DND-41 (cell line): ENCODE results near the gene DHRSX.

Experiments
- ATAC-seq: fragments of 200-7000 bp; cut with Tn5 transposase; 3 replicates; pipeline ENCODE4 v1.9.1; 2021; ENCODE audit warnings: low read depth; ENCODE audit not compliant: insufficient read depth
- DNase-seq: peaks from one replicate; pipeline ENCODE4 v3.0.0-alpha.2; 2020
- H2AFZ ChIP-seq: 2 replicates; pipeline ENCODE4 v1.6.0; 2012; ENCODE audit warnings: low read depth, low read length
- H3K27ac ChIP-seq: 2 replicates; pipeline ENCODE4 v1.5.1; 2012; ENCODE audit warnings: low read length, inconsistent platforms
- H3K27me3 ChIP-seq: fragments of 200-600 bp; sonication (generic); 2 replicates; pipeline ENCODE4 v1.6.0; 2012; ENCODE audit warnings: low read length, mild to moderate bottlenecking, inconsistent platforms; ENCODE audit not compliant: insufficient read depth, poor library complexity
- H3K36me3 ChIP-seq: 2 replicates; pipeline ENCODE4 v1.5.1; 2012; ENCODE audit warnings: low read length, inconsistent platforms; ENCODE audit not compliant: insufficient read depth
- H3K4me1 ChIP-seq: 2 replicates; pipeline ENCODE4 v1.5.1; 2012; ENCODE audit warnings: mild to moderate bottlenecking, low read length; ENCODE audit not compliant: insufficient read depth
- H3K4me2 ChIP-seq: 2 replicates; pipeline ENCODE4 v1.6.0; 2012; ENCODE audit warnings: mild to moderate bottlenecking, moderate library complexity, low read length, inconsistent platforms; ENCODE audit not compliant: insufficient read depth
- H3K4me3 ChIP-seq, 2 experiments: fragments of 200-600 bp in 1 of 2; shearing (Covaris generic) in 1 of 2; 2 replicates each; pipeline ENCODE4 v1.5.1; 2012 to 2016; ENCODE audit warnings: inconsistent platforms in 2 of 2, low read length in 2 of 2, mild to moderate bottlenecking in 2 of 2, low read depth in 1 of 2, moderate library complexity in 1 of 2
- H3K79me2 ChIP-seq: 2 replicates; pipeline ENCODE4 v1.6.0; 2012; ENCODE audit warnings: low read length, inconsistent platforms; ENCODE audit not compliant: insufficient read depth
- H3K9ac ChIP-seq: 2 replicates; pipeline ENCODE4 v1.6.0; 2012; ENCODE audit warnings: low read depth, mild to moderate bottlenecking, inconsistent platforms, low read length, moderate library complexity
- H3K9me3 ChIP-seq: 2 replicates; pipeline ENCODE4 v1.5.1; 2012; ENCODE audit warnings: low read length, moderate library complexity, mild to moderate bottlenecking, inconsistent platforms; ENCODE audit not compliant: insufficient read depth, severe bottlenecking
- H4K20me1 ChIP-seq: 2 replicates; pipeline ENCODE4 v1.6.0; 2012; ENCODE audit warnings: low read length; ENCODE audit not compliant: insufficient read depth
- EZH2 ChIP-seq: IDR thresholded peaks from 3 replicates; pipeline ENCODE4 v1.6.1; 2012; ENCODE audit warnings: borderline replicate concordance, low read depth, mild to moderate bottlenecking, moderate library complexity, low read length, inconsistent platforms; ENCODE audit not compliant: severe bottlenecking
- TF ChIP-seq, protein P1 (sequence below): IDR thresholded peaks from 2 replicates; pipeline ENCODE4 v1.5.1; 2012; ENCODE audit warnings: borderline replicate concordance, low read length, moderate library complexity, mild to moderate bottlenecking; ENCODE audit not compliant: poor library complexity, severe bottlenecking; ENCODE audit errors: extremely low read depth

The DHRSX gene

DNA sequence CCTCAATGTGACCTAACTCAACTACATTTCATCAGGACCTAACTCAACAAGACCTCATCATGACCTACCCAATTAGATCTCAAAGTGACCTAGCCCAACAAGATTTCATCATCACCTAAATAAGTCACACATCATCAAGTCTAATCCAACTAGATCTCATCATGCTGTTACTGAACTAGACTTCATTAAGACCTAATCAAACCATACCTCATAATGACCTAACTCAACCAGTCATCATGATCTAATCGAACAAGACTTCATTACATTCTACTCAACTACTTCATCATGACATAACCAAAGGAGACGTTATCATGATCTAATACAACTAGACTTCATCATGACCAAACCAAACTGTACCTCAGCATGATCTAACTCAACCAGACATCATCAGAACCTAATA is 82.8 kb downstream of the DHRSX start:
- no peaks in the 10 kb centered on the region for H4K20me1 ChIP-seq
- H3K79me2 ChIP-seq: no peaks in the 10 kb centered on the region
- no peak overlapping the region for H2AFZ ChIP-seq
- H3K36me3 ChIP-seq: no peaks in the 10 kb centered on the region
- DNase-seq (no peak), ATAC-seq (no peak)
- H3K27ac ChIP-seq: no peak overlapping the region
- no peaks in the 10 kb centered on the region for H3K27me3 ChIP-seq
- no peak for TF ChIP-seq EZH2
- TF ChIP-seq, protein P1, sequence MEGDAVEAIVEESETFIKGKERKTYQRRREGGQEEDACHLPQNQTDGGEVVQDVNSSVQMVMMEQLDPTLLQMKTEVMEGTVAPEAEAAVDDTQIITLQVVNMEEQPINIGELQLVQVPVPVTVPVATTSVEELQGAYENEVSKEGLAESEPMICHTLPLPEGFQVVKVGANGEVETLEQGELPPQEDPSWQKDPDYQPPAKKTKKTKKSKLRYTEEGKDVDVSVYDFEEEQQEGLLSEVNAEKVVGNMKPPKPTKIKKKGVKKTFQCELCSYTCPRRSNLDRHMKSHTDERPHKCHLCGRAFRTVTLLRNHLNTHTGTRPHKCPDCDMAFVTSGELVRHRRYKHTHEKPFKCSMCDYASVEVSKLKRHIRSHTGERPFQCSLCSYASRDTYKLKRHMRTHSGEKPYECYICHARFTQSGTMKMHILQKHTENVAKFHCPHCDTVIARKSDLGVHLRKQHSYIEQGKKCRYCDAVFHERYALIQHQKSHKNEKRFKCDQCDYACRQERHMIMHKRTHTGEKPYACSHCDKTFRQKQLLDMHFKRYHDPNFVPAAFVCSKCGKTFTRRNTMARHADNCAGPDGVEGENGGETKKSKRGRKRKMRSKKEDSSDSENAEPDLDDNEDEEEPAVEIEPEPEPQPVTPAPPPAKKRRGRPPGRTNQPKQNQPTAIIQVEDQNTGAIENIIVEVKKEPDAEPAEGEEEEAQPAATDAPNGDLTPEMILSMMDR: no peak
- no peak overlapping the region for H3K4me2 ChIP-seq
- no peak overlapping the region for H3K4me3 ChIP-seq
- H3K9me3 ChIP-seq: peaks cover 6% of the 10 kb centered on the region
- H3K4me1 ChIP-seq: no peaks in the 10 kb centered on the region
- H3K9ac ChIP-seq: no peak overlapping the region

DNA sequence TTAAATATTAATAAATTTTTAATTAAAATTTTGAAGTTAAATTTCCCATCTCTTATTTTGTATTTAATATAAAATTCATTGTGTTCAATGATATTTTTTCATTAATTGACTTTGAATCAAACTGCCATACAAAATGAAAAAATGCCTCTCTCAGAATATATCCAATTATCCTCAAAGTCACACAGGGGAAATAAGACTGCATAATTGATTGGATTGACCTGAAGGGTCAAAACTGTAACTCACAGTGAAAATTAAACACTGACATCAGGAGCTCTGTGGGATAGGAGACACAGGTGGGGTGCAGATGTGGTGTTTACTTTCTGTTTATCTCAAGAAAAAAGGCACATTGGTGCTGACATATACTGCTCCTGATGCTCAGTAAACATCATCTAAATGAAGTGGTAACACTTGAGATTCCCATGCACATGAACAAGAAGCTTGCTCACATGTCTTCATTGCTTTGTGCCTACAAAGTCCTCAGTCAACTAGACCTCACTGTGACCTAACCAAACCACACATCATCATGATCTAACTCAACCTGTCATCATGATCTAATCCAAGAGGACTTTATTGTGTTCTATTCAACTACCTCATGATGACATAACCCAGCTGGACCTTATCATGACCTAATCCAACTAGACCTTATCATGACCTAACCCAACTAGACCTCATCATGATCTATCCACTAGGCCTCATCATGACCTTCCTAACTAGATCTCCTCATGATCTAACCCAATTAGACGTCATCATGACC is 83.7 kb downstream of the DHRSX start:
- H2AFZ ChIP-seq: no peak overlapping the region
- no peak overlapping the region for H3K4me2 ChIP-seq
- no peaks in the 10 kb centered on the region for H3K36me3 ChIP-seq
- H3K79me2 ChIP-seq: no peaks in the 10 kb centered on the region
- peaks cover 6% of the 10 kb centered on the region for H3K9me3 ChIP-seq
- H3K9ac ChIP-seq: no peak overlapping the region
- no peak overlapping the region for H3K27ac ChIP-seq
- H4K20me1 ChIP-seq: no peaks in the 10 kb centered on the region
- no peaks in the 10 kb centered on the region for H3K4me1 ChIP-seq
- ATAC-seq: no peak
- TF ChIP-seq EZH2: no peak
- TF ChIP-seq, protein P1: no peak
- no peaks in the 10 kb centered on the region for H3K27me3 ChIP-seq
- no peak for DNase-seq
- no peak overlapping the region for H3K4me3 ChIP-seq

DNA sequence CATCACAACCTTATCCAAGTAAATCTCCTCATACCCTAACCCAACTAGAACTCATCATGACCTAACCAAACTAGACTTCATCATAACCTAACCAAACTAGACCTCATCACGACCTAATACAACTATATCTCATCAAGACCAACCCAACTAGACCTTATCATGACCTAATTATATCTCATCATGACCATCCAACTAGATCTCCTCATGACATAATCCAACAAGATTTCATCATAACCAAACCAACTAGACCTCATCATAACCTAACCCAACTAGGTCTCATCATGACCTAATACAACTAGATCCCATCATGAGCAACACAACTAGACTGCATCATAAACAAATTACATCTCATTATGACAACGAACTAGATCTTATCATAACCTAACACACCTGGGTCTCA is 86.4 kb downstream of the DHRSX start:
- Histone ChIP-seq H3K27me3 (no peaks in the 10 kb centered on the region), H3K9ac (no peak overlapping the region), H3K4me2 (no peak overlapping the region), H3K9me3 (peaks cover 6% of the 10 kb centered on the region), H3K27ac (no peak overlapping the region), H3K4me1 (no peaks in the 10 kb centered on the region), H2AFZ (no peak overlapping the region), H3K4me3 (no peak overlapping the region), H3K79me2 (no peaks in the 10 kb centered on the region), H3K36me3 (no peaks in the 10 kb centered on the region), H4K20me1 (no peaks in the 10 kb centered on the region)
- no peak for TF ChIP-seq EZH2
- TF ChIP-seq, protein P1: no peak
- DNase-seq (no peak), ATAC-seq (no peak)

DNA sequence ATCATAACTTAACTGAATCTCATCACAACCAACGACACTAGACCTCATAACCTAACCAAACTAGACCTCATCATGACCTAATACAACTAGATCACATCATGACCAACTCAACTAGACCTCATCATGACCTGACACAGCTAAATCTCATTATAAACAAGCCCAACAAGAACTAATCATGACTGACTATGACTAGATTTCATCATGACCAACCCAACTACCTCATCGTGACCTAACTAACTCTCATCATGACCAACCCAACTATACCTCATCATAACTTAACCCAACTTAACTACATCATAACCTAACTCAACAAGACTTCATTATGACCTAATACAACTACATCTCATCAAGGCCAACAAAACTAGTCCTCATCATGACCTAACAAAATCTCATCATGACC is 86.8 kb downstream of the DHRSX start:
- no peak overlapping the region for H3K4me2 ChIP-seq
- H3K9me3 ChIP-seq: peaks cover 6% of the 10 kb centered on the region
- no peak overlapping the region for H2AFZ ChIP-seq
- no peak overlapping the region for H3K27ac ChIP-seq
- TF ChIP-seq, protein P1: no peak
- no peak for TF ChIP-seq EZH2
- DNase-seq: no peak
- no peaks in the 10 kb centered on the region for H3K36me3 ChIP-seq
- H3K27me3 ChIP-seq: no peaks in the 10 kb centered on the region
- no peaks in the 10 kb centered on the region for H4K20me1 ChIP-seq
- no peak overlapping the region for H3K4me3 ChIP-seq
- H3K79me2 ChIP-seq: no peaks in the 10 kb centered on the region
- no peaks in the 10 kb centered on the region for H3K4me1 ChIP-seq
- no peak overlapping the region for H3K9ac ChIP-seq
- ATAC-seq: no peak
